NCI-H2196 (cell line): Measurements from ENCODE around the gene PKD1L1.
"Not testable (repeated sequence)": the region's sequence is repeated elsewhere in the genome, so short reads cannot be mapped to it uniquely, and the experiment has no call there.

Experiments
- DNase-seq: peaks from one replicate; lab custom pipeline; 2025; ENCODE audit not compliant: unreplicated experiment; lab: John Stamatoyannopoulos, UW

Gene PKD1L1

GRCh38 chr7:47775238-47775637 is 173.0 kb downstream of the PKD1L1 start:
- DNase-seq: no peak

DNA sequence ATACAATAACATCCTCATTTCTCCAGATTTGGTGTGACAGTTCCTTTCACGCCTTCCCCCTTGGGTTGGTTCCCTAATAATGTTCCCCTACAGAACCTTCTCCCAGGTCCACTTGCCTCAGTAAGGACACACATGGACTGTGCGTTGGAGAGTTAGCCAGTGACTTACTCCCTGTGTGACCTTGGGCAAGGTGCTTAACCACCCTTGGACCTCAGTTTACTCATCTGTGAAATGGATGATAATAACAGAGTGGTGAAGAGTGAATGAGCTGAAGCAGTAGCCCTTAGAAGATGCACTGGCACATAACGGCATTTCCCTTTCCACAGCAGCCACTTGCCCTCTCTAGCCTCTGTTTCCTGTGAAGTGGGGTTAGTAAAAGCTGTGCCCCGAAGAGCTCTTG is 175.8 kb downstream of the PKD1L1 start:
- DNase-seq: no peak

- DNase-seq: no peak
These were observed 176.3 kb downstream of the PKD1L1 start for GRCh38 chr7:47771990-47772360.

DNA sequence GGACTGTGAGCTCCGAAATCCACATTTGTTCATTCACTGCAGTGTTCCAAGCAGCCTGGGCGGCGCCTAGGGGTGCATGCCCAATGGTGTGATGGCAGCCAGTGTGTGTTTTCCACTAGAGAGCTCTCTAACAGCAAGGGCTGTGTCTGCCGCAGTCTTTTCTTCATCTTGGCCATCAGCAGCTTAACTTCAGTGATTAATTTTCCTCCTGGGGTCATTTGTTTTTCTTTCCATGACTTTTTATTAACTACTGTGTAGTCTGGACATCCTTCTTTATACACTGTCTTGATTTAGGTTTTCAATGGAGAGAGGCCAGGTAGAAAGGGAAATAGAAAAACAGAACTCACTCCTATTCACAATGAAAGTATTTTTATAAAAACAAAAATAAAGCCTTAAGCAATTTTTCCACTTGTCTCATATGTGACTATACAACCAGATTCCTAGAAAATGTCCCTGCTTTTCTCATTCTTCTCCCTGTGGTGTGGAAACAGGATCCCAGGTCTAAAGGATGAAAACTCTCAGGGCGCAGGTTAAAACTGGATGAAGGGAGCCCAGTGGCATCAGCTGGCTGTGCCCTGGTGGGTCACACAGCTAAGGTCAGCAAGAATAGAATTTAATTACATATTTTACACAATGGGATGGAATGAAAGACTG is 176.8 kb downstream of the PKD1L1 start:
- DNase-seq: no peak

GRCh38 chr7:47766126-47766525 is 182.1 kb downstream of the PKD1L1 start:
- no peak for DNase-seq

DNA sequence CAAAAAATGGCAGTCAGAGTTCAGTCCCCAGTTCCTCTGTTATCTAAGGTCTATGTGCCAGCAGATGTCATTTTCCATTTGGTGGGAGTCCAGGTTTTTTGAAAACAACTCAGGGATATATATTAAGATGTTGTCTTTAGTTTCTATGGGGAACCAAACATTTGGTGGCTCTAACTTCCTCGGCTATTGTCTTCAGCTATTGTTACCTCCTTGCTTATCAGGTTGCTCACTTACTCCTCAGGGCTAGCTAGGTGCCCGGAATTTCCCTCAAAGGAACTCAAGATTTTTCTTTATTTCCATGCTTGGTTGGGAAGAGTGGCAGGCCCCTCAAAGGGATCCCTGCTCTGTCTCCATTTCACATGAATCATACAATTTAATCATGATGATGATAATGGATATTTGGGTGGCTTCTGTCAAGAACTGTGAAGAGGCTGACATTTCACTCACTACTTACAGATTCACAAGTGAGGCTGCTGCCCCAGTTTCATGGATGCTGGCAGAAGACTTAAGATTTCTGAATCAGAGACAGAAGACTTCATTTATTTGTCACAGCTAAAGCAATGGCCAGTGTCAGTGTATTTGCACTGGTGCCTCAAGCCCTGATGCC is 182.8 kb downstream of the PKD1L1 start:
- no peak for DNase-seq

- no peak for DNase-seq
These were observed 183.5 kb downstream of the PKD1L1 start for GRCh38 chr7:47764746-47765145.

- peak; percentile 87 for DNase-seq
These were observed 184.9 kb downstream of the PKD1L1 start for GRCh38 chr7:47763063-47763974.

GRCh38 chr7:47762746-47763062 is 185.6 kb downstream of the PKD1L1 start:
- no peak for DNase-seq

GRCh38 chr7:47762207-47762606 is 186.1 kb downstream of the PKD1L1 start:
- no peak for DNase-seq

DNA sequence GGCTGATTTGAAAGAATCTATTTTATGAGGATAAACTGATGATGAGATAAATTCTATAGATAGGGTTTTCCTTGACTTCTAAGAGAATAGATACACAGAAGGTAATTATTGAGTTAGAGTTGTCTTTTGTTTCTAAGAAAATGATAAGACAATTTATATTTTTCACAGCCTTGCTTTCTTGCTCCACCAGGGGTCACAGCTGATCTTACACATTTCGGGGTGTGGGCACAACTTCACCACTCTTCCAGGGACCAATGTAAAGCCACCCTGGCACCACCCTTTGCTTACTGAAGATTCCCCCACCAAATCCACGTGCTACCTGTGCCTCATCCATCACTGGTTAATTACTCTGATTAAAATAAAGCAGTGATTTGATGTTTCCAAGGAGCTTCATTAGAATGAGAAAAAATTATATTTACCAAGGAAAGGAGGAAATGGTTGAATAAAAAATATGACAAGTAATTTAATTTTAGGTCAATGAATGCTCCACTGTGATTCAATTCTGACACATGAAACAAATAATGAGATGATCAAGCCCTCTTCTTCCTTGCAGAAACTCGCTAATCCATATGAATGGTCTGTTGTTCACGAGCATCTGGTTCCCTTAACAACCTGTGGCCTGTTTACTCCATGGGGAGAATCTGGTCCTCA is 189.1 kb downstream of the PKD1L1 start:
- no peak for DNase-seq

DNA sequence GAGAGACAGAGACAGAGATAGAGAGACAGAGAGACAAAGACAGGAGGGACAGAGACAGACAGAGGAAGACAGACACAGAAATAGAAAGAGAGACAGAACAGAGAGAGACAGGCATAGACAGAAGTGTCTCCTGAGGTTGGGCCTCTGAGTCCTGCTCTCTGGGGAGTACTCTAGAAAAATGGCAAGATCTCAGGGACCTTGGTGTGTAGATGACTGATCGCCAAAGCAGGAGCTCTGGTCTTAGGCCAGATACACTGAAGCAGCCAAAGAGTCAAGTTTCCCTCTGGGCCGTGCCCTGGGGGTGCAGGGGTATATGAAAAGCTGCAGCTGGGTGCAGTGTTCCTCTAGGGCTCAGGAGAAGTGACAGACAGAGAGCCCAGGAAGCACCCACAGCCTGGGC is 189.7 kb downstream of the PKD1L1 start:
- no peak for DNase-seq

GRCh38 chr7:47757921-47758411 is 190.3 kb downstream of the PKD1L1 start:
- no peak for DNase-seq

- no peak for DNase-seq
These were observed 191.6 kb downstream of the PKD1L1 start for GRCh38 chr7:47756636-47757035.

DNA sequence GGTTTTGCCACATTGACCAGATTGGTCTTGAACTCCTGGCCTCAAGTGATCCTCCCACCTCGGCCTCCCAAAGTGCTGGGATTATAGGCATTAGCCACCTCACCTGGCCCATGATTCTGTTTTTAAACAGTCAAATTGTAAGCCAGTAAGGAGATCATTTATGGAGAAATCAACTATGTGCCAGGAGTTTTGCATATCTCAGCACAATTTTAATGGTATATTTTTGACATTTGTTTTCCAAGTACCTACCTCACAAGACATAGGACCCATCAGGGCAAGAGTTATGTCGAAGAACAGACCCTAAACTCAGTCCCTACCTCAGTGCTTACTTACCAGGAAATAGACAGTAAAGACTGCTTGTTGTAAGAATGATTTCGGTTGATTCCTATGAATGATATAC is 193.0 kb downstream of the PKD1L1 start:
- no peak for DNase-seq

- DNase-seq: not testable (repeated sequence)
These were observed 196.5 kb downstream of the PKD1L1 start for GRCh38 chr7:47751724-47752123.

DNA sequence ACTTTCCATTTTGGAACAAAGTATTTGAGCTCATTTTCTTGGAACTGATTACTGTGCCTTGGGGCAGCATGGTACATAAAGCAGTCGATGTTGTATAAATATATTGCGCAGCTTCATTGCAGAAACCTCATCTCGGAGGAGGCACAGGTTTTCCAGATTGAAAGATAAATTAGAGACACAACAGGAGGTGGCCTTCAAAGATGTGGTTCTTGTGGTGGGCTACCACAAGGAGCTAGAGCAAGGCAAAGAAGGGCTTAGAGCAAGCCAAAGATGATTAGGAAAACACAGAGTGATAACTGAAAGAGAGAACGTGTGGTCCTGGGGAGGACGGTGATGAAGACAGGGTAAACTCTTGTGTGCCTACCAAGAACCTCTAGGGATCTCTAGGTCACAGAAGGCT is 197.2 kb downstream of the PKD1L1 start:
- no peak for DNase-seq

GRCh38 chr7:47748041-47748440 is 200.2 kb downstream of the PKD1L1 start:
- DNase-seq: no peak

- DNase-seq: no peak
These were observed 201.1 kb downstream of the PKD1L1 start for GRCh38 chr7:47747160-47747559.

- no peak for DNase-seq
These were observed 201.8 kb downstream of the PKD1L1 start for GRCh38 chr7:47746468-47746867.

GRCh38 chr7:47744883-47745282 is 203.4 kb downstream of the PKD1L1 start:
- no peak for DNase-seq
